ENCODE results near the gene TMSB4X.

DNA sequence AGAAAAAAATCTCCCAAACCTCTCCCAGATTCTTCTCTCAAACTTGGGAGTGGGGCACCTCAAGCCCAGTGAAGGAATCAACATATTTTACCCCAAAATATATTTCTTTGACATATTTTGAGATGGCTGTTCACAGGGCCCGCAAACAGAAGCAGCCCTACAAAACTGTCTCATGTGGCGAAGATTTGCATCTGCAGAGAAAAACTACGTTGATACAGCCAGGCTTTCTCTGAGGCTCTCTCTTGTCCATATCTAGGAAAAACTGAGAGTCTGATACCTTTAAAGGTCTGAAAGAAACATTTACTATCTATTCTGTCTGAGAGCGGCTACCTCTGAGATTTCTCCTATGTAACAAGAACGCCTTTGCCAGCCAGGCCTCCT is 23.3 kb upstream of the TMSB4X start:
- TF ChIP-seq POLR2A (IDR thresholded peaks at IDR 0.05) = no peak
- TF ChIP-seq POLR2AphosphoS5 (IDR thresholded peaks at IDR 0.05) = no peak
- TF ChIP-seq, protein P1, sequence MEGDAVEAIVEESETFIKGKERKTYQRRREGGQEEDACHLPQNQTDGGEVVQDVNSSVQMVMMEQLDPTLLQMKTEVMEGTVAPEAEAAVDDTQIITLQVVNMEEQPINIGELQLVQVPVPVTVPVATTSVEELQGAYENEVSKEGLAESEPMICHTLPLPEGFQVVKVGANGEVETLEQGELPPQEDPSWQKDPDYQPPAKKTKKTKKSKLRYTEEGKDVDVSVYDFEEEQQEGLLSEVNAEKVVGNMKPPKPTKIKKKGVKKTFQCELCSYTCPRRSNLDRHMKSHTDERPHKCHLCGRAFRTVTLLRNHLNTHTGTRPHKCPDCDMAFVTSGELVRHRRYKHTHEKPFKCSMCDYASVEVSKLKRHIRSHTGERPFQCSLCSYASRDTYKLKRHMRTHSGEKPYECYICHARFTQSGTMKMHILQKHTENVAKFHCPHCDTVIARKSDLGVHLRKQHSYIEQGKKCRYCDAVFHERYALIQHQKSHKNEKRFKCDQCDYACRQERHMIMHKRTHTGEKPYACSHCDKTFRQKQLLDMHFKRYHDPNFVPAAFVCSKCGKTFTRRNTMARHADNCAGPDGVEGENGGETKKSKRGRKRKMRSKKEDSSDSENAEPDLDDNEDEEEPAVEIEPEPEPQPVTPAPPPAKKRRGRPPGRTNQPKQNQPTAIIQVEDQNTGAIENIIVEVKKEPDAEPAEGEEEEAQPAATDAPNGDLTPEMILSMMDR (IDR thresholded peaks at IDR 0.05) = no peak

Data from sigmoid colon (tissue), 4 donors.